ENCODE data around the gene REPS1.

The REPS1 gene

DNA sequence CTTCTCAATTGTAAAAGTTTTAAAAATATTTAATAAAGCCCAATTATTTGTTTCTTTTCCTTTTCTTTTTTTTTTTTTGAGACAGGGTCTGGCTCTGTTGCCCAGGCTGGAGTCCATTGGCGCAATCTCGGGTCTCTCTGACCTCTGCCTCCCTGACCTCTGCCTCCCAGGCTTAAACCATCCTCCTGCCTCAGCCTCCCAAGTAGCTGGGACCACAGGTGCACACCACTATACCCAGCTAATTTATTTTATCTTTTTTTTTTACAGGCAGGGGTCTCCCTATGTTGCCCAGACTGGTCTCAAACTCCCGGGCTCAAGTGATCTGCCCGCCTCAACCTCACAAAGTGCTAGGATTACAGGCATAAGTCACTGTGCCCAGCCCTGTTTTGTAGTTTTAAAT lies 9.8 kb downstream of the REPS1 start:
- TF ChIP-seq, protein P1, sequence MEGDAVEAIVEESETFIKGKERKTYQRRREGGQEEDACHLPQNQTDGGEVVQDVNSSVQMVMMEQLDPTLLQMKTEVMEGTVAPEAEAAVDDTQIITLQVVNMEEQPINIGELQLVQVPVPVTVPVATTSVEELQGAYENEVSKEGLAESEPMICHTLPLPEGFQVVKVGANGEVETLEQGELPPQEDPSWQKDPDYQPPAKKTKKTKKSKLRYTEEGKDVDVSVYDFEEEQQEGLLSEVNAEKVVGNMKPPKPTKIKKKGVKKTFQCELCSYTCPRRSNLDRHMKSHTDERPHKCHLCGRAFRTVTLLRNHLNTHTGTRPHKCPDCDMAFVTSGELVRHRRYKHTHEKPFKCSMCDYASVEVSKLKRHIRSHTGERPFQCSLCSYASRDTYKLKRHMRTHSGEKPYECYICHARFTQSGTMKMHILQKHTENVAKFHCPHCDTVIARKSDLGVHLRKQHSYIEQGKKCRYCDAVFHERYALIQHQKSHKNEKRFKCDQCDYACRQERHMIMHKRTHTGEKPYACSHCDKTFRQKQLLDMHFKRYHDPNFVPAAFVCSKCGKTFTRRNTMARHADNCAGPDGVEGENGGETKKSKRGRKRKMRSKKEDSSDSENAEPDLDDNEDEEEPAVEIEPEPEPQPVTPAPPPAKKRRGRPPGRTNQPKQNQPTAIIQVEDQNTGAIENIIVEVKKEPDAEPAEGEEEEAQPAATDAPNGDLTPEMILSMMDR (IDR thresholded peaks at IDR 0.05) = no peak
- DNase-seq = no peak
- H3K9me3 Mint-ChIP-seq = no peaks in the 10 kb centered on the region
- no peaks in the 10 kb centered on the region for H3K36me3 Mint-ChIP-seq (ENCODE audit: low read depth)
- peaks cover 2% of the 10 kb centered on the region for H3K27me3 Mint-ChIP-seq (ENCODE audit: low read depth, poor library complexity)
- H3K4me3 Mint-ChIP-seq = no peak overlapping the region
- H3K4me1 Mint-ChIP-seq = peaks cover 28% of the 10 kb centered on the region
- no peak overlapping the region for H3K27ac Mint-ChIP-seq

DNA sequence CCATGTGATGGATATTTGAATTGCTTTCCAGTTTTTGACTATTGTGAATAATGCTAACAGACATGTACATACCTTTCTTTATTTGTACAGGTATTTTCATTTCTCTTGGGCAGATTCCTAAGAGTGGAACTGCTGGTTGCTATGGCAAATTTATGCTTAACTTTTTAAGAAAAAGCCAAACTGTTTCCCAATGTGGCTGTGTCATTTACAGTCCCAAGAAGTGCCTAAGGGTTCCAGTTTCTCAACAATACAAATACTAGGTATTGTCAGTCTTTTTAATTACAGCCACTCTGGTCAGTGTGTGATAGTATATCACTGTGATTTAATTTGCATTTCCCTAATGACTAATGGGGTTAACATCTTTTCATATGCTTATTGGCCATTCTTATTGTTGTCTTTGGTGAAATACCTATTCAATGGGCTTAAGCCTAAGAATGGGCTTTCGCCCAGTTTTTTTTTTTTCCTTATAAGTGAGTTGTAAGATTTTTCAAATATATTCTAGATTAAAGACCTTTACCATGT lies 10.3 kb downstream of the REPS1 start:
- no peaks in the 10 kb centered on the region for H3K36me3 Mint-ChIP-seq (ENCODE audit: low read depth)
- H3K4me1 Mint-ChIP-seq = peaks cover 33% of the 10 kb centered on the region
- H3K4me3 Mint-ChIP-seq = no peak overlapping the region
- H3K27me3 Mint-ChIP-seq (ENCODE audit: low read depth, poor library complexity) = peaks cover 2% of the 10 kb centered on the region
- no peaks in the 10 kb centered on the region for H3K9me3 Mint-ChIP-seq
- H3K27ac Mint-ChIP-seq = no peak overlapping the region
- DNase-seq = no peak
- TF ChIP-seq, protein P1 (IDR thresholded peaks at IDR 0.05) = no peak

DNA sequence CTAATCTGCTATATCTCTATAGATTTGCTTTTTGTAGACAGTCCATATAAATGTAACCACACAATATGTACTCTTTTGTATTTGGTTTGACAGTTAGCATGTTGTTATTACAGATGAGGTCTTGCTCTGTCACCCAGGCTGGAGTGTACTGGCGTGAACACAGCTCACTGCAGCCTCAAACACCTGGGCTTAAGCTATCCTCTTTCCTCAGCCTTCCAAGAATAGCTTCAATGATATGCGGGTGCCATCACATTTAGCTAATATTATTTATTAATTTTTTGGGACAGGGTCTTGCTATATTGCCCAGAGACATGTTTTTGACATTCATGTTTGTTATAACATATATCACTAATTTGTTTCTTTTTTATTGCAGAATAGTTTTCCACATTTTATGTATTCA lies 10.8 kb downstream of the REPS1 start:
- Mint-ChIP-seq H3K36me3 (ENCODE audit: low read depth) (no peaks in the 10 kb centered on the region), H3K4me1 (peaks cover 37% of the 10 kb centered on the region), H3K27me3 (ENCODE audit: low read depth, poor library complexity) (peaks cover 2% of the 10 kb centered on the region), H3K27ac (no peak overlapping the region), H3K9me3 (no peaks in the 10 kb centered on the region), H3K4me3 (no peak overlapping the region)
- no peak for DNase-seq
- TF ChIP-seq, protein P1 (IDR thresholded peaks at IDR 0.05) = no peak

DNA sequence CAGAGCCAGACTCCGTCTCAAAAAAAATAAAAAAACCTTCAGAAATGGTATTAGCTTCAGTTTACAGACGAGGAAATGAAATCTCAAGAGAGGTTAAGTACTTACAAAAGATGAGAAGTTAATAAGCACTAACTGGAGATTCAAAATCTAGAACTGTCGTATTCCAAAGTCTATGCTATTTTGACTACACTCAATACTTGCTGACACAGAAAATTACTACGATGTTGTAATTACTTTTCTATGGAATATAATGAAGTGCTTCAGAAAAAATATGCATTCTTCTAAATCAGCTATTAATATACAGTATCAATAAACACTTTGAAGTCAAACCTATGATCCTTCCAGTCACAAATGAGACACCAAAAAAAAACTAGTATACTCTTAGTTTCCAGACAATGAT lies 12.2 kb downstream of the REPS1 start:
- Mint-ChIP-seq H3K9me3 (no peaks in the 10 kb centered on the region), H3K4me3 (no peak overlapping the region), H3K27ac (no peak overlapping the region), H3K4me1 (peaks cover 46% of the 10 kb centered on the region), H3K36me3 (ENCODE audit: low read depth) (no peaks in the 10 kb centered on the region), H3K27me3 (ENCODE audit: low read depth, poor library complexity) (peaks cover 2% of the 10 kb centered on the region)
- DNase-seq = no peak
- TF ChIP-seq, protein P1 (IDR thresholded peaks at IDR 0.05) = no peak

DNA sequence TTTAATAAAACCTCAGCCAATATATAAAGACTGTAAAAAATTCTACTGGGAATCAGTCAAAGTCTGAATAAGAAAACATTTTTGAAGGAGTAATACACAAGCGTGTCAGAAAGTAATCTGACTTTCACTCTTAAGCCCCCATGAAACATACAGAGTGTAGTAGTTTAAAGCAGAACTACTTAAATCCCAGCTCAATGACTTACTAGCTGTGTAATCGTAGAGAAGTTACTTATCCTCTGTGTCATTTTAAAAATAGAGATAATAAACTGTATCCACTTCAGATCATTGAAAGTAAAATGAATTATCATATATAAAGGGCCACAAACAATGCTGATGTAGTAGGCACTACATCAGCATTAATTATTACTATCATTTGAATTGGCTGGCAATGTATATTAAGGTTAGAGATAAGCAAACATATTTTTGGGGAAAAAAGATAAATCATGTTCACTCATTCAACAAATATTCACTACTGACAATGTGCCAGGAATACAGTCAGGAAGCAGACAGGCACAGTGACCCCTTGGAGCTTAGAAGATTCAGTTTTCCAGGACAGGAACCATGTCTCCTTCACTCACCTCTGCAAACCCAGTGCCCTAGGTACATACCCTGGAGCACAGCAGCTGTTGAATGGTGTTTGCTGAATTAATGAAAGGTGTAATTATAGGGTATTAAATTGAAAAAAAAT lies 14.4 kb downstream of the REPS1 start:
- H3K9me3 Mint-ChIP-seq = no peaks in the 10 kb centered on the region
- peaks cover 2% of the 10 kb centered on the region for H3K27me3 Mint-ChIP-seq (ENCODE audit: low read depth, poor library complexity)
- no peak for DNase-seq
- H3K27ac Mint-ChIP-seq = no peak overlapping the region
- H3K36me3 Mint-ChIP-seq (ENCODE audit: low read depth) = peaks cover 5% of the 10 kb centered on the region
- peaks cover 42% of the 10 kb centered on the region for H3K4me1 Mint-ChIP-seq
- TF ChIP-seq, protein P1 (IDR thresholded peaks at IDR 0.05) = no peak
- no peak overlapping the region for H3K4me3 Mint-ChIP-seq

DNA sequence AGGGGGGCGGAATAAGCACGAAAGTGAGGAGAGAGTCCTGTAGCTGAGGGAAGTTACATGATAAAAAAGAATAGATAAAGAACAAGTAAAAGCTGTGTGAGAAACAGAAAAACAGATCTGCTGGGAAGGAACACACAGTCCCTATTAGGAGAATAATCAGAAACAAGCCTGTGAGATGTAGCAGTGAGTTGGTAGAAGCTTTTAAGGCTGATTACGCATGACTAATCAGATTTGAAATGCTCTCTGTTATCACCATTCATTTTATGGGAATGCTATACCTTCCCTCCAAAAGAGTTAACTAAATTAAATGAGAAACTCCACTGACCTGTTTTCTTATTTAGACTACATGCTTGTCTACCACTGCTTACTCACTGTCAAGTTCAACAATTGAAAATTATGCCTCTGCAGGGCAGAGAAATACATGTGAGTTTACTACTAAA lies 15.8 kb downstream of the REPS1 start:
- Mint-ChIP-seq H3K27ac (peak overlapping the region; percentile 26), H3K27me3 (ENCODE audit: low read depth, poor library complexity) (no peaks in the 10 kb centered on the region), H3K4me1 (peaks cover 48% of the 10 kb centered on the region), H3K36me3 (ENCODE audit: low read depth) (peaks cover 5% of the 10 kb centered on the region), H3K9me3 (no peaks in the 10 kb centered on the region), H3K4me3 (peak overlapping the region; percentile 14)
- no peak for DNase-seq
- TF ChIP-seq, protein P1 (IDR thresholded peaks at IDR 0.05) = no peak
